ENCODE data around the gene ADIRF.
A peak's percentile ranks its signal among the peaks of the same experiment; 100 is the strongest.

The ADIRF gene

GRCh38 chr10:86958116-86958900 lies 10.0 kb upstream of the ADIRF start, which contains the start of gene SNCG:
Gene SNCG (plus strand): TSS chr10:86958599. CDS start chr10:86958698, 99 bp downstream.
- DNase-seq (ENCODE audit: low read depth): no peak
- H3K4me3 ChIP-seq (ENCODE audit: low read depth, low read length): no peak within 1 kb of the TSS
- TF ChIP-seq, protein P1, sequence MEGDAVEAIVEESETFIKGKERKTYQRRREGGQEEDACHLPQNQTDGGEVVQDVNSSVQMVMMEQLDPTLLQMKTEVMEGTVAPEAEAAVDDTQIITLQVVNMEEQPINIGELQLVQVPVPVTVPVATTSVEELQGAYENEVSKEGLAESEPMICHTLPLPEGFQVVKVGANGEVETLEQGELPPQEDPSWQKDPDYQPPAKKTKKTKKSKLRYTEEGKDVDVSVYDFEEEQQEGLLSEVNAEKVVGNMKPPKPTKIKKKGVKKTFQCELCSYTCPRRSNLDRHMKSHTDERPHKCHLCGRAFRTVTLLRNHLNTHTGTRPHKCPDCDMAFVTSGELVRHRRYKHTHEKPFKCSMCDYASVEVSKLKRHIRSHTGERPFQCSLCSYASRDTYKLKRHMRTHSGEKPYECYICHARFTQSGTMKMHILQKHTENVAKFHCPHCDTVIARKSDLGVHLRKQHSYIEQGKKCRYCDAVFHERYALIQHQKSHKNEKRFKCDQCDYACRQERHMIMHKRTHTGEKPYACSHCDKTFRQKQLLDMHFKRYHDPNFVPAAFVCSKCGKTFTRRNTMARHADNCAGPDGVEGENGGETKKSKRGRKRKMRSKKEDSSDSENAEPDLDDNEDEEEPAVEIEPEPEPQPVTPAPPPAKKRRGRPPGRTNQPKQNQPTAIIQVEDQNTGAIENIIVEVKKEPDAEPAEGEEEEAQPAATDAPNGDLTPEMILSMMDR (IDR thresholded peaks at IDR 0.05; ENCODE audit: low read depth, low read length, missing control alignments): no peak

DNA sequence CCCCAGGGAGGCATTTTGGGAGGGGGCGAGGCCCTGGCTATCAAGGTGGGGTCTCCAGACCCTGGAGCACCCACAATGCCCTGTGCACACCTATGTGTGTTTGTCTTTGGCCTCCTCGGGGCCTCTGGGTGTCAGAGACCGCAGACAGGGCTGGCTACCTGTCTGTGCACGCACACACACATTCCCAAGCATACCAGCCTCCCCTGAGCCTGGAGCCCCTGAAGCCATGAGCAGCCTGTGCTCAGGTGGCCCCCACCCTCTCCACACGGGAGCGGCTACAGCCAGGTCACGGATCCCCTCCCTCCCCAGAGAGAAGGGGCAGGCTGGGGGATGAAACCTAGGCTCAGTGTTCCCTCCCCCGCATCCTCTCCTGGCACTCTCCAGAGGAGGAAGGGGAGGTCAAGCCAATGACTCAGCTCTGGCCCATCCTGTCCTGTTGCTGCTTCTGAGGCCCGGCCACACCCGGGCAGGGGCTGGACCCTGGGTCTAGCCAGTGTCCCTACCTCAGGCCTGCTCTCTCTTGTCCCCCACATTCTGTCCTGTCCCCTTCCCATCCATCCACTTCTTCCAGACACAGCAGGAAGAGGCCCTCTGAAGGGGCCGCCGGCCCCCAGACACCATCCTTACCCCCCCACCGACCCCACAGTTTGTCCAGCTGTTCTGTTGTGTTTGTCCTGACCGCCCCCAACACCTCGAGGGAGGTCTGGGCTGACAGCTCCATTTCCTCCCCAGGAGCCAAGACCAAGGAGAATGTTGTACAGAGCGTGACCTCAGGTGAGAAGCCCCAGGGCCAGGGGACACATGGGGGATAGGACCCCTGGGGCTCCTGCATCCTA lies 9.2 kb upstream of the ADIRF start:
- no peak for DNase-seq (ENCODE audit: low read depth)
- TF ChIP-seq, protein P1 (IDR thresholded peaks at IDR 0.05; ENCODE audit: low read depth, low read length, missing control alignments): no peak
- H3K4me3 ChIP-seq (ENCODE audit: low read depth, low read length): no peak overlapping the region

DNA sequence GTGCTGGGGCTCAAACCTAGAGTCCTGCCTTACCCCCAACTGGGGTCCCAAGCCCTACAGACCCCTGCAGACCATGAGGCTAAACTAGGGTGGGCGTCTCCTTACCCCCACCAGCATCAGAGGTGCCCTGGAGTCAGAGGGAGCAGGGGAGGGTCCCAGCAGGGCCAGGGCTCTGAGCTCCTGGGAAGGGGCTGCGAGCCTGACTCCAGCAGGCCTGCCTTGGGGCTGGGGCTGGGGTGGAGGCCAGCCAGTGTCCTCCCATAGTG lies 8.6 kb upstream of the ADIRF start:
- TF ChIP-seq, protein P1 (IDR thresholded peaks at IDR 0.05; ENCODE audit: low read depth, low read length, missing control alignments): no peak
- no peak for DNase-seq (ENCODE audit: low read depth)
- H3K4me3 ChIP-seq (ENCODE audit: low read depth, low read length): no peak overlapping the region

DNA sequence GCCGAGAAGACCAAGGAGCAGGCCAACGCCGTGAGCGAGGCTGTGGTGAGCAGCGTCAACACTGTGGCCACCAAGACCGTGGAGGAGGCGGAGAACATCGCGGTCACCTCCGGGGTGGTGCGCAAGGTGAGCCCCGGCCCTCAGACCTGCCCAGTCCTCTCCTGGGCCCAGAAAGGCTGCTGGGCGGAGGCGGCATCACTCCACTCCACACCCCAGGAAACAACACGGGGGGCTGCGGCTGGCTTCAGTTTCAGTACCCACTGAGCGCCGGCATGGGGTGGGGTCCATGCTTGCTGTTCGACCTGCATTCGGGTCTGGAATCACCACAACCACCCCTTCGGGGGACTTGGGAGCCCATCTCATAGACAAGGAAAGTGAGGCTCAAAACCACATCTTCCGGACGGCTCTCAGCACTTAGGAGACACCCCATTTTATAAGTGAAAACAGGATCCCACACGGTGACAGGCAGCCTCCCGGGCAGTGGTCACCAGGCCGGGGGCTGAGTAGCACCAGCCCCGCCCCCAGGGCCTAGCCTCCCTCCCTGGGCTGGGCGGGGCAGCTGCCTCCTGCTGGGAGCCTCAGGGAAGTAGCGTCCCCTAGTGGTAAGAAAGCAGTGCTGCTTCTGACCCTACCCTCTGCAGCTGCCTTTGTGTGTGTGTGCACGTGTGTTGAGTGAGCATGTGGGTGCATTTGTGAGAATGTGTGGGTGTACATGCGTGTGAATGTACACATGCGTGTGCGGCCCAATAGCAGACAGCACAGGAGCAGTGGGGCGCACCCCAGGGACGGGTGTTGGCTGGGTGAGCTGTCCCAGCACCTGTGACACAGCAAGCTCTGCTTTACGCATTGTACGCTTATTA lies 8.0 kb upstream of the ADIRF start:
- no peak for DNase-seq (ENCODE audit: low read depth)
- TF ChIP-seq, protein P1 (IDR thresholded peaks at IDR 0.05; ENCODE audit: low read depth, low read length, missing control alignments): peak; percentile 100
- H3K4me3 ChIP-seq (ENCODE audit: low read depth, low read length): no peak overlapping the region

DNA sequence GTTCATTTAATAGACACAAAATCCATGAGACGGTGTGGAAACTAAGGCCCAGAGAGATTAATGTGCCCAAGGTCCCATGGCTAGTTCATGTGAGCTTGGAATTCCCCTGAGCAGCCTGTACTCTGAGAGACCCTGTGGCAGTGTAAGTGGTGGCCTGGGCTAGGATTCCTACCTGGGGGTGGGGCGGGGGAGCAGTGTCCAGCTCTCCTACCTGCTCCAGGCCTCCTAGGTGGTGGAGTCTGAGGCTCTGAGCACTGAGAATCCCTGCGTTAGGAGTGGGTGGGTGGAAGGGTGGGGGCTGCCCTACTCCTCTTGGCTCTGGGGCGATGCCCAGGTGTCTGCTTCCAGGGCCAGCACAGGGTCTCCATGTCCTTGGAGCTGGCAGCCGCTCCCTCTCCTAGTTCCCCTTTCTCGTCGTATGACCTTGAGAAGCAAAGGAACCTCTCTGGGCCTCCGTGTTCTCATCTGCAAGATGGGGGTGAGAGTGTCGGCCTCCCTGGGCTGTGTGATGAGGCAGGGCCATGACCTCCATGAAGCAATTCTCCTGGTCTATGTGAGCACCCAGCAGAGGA lies 7.3 kb upstream of the ADIRF start:
- no peak overlapping the region for H3K4me3 ChIP-seq (ENCODE audit: low read depth, low read length)
- TF ChIP-seq, protein P1 (IDR thresholded peaks at IDR 0.05; ENCODE audit: low read depth, low read length, missing control alignments): no peak
- no peak for DNase-seq (ENCODE audit: low read depth)

DNA sequence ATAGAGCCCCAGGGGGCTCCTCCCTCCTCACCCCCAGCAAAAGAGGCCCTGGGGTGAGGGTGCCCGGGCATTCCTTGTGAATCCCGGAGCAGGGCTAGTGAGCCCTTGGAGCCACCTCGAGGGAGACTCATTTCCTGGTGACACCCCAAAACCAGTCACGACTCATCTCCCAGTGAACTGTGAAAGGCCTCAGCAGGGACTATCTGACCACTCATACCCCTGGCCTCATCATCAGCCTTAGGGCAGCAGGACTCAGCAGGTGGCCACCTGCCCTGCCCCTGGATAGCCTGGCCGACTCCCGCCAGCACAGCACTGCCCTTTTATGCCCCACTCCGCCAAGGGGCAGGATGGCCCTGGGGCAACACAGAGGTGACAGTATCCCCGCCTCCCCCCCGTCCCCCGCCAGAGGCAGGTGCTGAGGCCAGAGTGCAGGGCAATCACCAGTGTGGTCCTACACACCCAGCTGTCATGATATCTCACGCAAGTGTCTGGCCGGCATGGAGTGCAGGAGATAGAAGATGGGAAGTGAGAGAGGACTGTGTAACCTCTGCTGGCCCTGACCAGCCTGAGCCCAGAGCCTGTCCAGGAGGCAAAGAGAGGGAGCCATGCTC lies 6.7 kb upstream of the ADIRF start:
- H3K4me3 ChIP-seq (ENCODE audit: low read depth, low read length): no peak overlapping the region
- no peak for DNase-seq (ENCODE audit: low read depth)
- TF ChIP-seq, protein P1 (IDR thresholded peaks at IDR 0.05; ENCODE audit: low read depth, low read length, missing control alignments): no peak
